Chondrocyte (in vitro differentiated cells): ENCODE results near the gene MRPS2. TPM values are rescaled to one million over a fixed set of nuclear protein-coding genes. Genes with fewer than 3 reads are reported as not detected.
"Not testable (repeated sequence)": the region's sequence is repeated elsewhere in the genome, so short reads cannot be mapped to it uniquely, and the experiment has no call there.

Experiments used
- DNase-seq: peaks from one replicate; pipeline ENCODE4 v3.0.0; 2021; ENCODE audit warnings: mixed read lengths, low spot score
- H3K27ac Mint-ChIP-seq: one replicate; pipeline ENCODE4 v1.8.0; 2021; ENCODE audit warnings: mild to moderate bottlenecking, moderate library complexity, mixed read lengths; ENCODE audit not compliant: unreplicated experiment
- H3K27me3 Mint-ChIP-seq: 2 replicates; pipeline ENCODE4 v1.8.0; 2021; ENCODE audit warnings: low read depth, mixed read lengths
- H3K36me3 Mint-ChIP-seq: 2 replicates; pipeline ENCODE4 v1.8.0; 2021; ENCODE audit warnings: low read depth, mixed read lengths
- H3K4me1 Mint-ChIP-seq: 2 replicates; pipeline ENCODE4 v1.8.0; 2021; ENCODE audit warnings: low read depth, mild to moderate bottlenecking, mixed read lengths
- H3K4me3 Mint-ChIP-seq: one replicate; pipeline ENCODE4 v1.8.0; 2021; ENCODE audit warnings: mild to moderate bottlenecking, moderate library complexity, mixed read lengths; ENCODE audit not compliant: unreplicated experiment
- H3K9me3 Mint-ChIP-seq: 2 replicates; pipeline ENCODE4 v1.8.0; 2021; ENCODE audit warnings: low read depth, mixed read lengths
- total RNA-seq: library from RNA; stranded (reverse); gene quantifications from 3 replicates; pipeline ENCODE4 v1.2.1, GENCODE V29; 2021
- TF ChIP-seq, protein P1 (sequence below): fragments of 200-600 bp; sonication (generic); IDR thresholded peaks from 2 replicates; pipeline ENCODE4 v1.5.0; 2021; ENCODE audit warnings: antibody characterized with exemption, mild to moderate bottlenecking, moderate library complexity

Gene MRPS2
- total RNA-seq, 1 donor from 2014 or later: 24.4 TPM

DNA sequence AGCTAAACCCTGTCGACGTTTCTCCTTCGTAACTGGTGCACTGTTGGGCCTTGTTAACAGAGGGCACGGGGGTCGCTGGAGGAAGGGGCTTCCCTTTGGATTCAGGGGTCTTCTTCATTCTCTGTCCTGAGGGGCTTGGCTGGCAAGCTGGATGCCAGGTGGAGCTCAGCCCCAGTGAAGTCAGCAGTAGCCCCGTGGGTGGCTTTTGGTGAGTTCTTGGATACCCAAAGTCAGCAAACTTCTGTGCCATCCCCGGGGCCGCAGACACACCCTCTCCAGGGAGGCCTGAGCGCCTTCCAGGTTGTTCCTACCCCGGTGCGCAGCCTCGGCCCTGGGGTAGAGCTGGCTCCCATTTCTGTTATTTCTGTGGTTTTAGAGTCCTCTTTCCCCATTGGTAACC, 33.2 kb downstream of the MRPS2 start:
- H3K9me3 Mint-ChIP-seq: peaks cover 7% of the 10 kb centered on the region
- peak overlapping the region; percentile 73 for H3K27ac Mint-ChIP-seq
- no peak for DNase-seq
- TF ChIP-seq, protein P1, sequence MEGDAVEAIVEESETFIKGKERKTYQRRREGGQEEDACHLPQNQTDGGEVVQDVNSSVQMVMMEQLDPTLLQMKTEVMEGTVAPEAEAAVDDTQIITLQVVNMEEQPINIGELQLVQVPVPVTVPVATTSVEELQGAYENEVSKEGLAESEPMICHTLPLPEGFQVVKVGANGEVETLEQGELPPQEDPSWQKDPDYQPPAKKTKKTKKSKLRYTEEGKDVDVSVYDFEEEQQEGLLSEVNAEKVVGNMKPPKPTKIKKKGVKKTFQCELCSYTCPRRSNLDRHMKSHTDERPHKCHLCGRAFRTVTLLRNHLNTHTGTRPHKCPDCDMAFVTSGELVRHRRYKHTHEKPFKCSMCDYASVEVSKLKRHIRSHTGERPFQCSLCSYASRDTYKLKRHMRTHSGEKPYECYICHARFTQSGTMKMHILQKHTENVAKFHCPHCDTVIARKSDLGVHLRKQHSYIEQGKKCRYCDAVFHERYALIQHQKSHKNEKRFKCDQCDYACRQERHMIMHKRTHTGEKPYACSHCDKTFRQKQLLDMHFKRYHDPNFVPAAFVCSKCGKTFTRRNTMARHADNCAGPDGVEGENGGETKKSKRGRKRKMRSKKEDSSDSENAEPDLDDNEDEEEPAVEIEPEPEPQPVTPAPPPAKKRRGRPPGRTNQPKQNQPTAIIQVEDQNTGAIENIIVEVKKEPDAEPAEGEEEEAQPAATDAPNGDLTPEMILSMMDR: no peak
- H3K4me1 Mint-ChIP-seq: peaks cover 35% of the 10 kb centered on the region
- H3K36me3 Mint-ChIP-seq: no peaks in the 10 kb centered on the region
- no peak overlapping the region for H3K4me3 Mint-ChIP-seq
- H3K27me3 Mint-ChIP-seq: peaks cover 10% of the 10 kb centered on the region

DNA sequence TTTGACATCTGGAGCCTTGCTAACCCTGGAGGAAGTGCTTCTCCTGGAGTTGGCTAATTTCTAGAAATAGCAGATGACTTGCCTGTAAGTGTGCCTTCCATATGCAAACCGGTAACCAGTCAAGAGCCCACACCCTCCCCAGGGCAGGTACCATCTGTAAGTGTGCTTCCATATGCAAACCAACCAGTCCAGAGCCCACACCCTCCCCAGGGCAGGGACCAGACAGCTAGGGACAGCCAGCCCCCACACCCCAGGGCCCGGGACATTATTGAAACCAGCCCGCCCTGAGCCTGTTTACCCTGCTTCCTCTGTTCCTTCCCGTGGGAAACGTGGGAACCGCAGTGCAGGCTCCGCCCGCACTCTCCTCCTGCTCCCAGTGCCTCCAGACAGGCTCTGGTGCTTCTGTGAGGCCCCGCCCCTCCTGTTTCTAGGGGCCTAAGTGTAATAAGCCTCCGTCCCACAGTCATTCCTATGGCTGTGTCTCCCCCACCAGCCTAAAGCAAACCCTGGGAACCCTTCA, 33.8 kb downstream of the MRPS2 start:
- H3K36me3 Mint-ChIP-seq, H3K9me3 Mint-ChIP-seq: not testable (repeated sequence)
- peak overlapping the region; percentile 73 for H3K27ac Mint-ChIP-seq

DNA sequence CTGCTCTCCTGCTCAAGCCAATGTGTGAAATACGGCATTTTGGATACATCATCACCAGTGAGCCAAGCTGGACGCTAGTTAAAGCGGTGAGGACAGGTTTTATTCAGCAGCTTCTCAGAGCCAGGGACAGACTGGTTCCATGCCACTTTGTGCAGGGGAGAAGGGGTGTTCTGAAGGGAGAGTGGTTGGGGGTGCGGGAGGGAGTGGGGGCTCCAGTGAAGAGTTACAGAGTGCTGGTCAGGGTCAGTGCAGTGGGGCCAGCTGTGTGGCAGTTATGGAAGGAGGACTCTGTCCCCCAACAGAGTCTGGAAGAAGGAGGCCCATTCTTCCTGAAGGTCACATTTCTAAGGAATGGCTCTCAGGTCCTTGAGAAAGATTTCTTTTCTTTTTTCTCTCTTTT, 34.3 kb downstream of the MRPS2 start:
- Mint-ChIP-seq H3K27me3 (peaks cover 20% of the 10 kb centered on the region), H3K27ac (peak overlapping the region; percentile 73), H3K4me1 (peaks cover 35% of the 10 kb centered on the region)

More for the DNA sequence above, 33.8 kb downstream of the MRPS2 start:
- H3K27me3 Mint-ChIP-seq: peaks cover 16% of the 10 kb centered on the region
- not testable (repeated sequence) for DNase-seq
- H3K4me1 Mint-ChIP-seq: peaks cover 35% of the 10 kb centered on the region
- peak overlapping the region; percentile 25 for H3K4me3 Mint-ChIP-seq

DNA sequence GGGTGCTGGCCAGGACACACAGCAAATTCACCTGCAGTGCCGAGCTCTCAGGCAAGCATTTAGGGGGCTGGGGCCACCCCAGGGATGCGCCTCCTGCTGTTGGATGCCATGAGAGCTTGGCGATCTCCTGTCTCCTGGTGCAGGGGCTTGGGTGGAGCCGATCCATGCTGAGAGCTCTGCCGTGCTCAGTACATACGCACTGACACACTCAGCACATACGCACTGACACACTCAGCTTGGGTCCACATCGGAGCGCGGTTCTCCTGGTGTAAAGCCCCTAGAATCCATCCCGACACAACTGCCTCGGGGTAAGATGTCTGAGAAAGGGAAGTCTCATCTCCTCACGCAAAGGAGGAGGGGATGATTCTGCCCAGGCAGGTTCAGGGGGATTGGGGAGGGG, 35.1 kb downstream of the MRPS2 start:
- DNase-seq, H3K36me3 Mint-ChIP-seq, H3K9me3 Mint-ChIP-seq: not testable (repeated sequence)
- Mint-ChIP-seq H3K4me1 (peaks cover 35% of the 10 kb centered on the region), H3K4me3 (peak overlapping the region; percentile 41), H3K27me3 (peaks cover 23% of the 10 kb centered on the region), H3K27ac (peak overlapping the region; percentile 86)

More for the DNA sequence above, 34.3 kb downstream of the MRPS2 start:
- H3K4me3 Mint-ChIP-seq: peak overlapping the region; percentile 25
- not testable (repeated sequence) for H3K36me3 Mint-ChIP-seq, DNase-seq, H3K9me3 Mint-ChIP-seq

DNA sequence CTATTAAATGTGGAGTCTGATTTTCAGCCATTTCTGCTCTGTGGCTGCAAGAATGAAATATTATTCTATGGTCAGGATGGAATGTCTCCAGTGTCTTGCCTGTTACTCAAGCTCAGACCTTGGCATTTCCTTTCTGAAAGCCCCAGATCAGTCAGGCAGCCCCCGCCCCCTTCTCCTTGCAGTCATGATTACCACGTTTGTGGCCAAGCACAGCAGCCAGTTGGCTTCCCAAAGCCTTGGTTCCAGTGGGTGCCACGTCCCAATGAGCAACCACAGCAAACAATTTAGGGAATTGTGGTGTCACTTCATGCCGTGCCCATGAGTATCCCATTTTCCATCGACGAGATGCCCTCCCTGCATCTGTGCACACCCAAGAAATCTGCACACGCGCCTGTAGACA, 35.7 kb downstream of the MRPS2 start:
- peaks cover 2% of the 10 kb centered on the region for H3K36me3 Mint-ChIP-seq
- H3K9me3 Mint-ChIP-seq: peaks cover 3% of the 10 kb centered on the region
- H3K4me3 Mint-ChIP-seq: peak overlapping the region; percentile 25
- peaks cover 26% of the 10 kb centered on the region for H3K27me3 Mint-ChIP-seq
- H3K4me1 Mint-ChIP-seq: peaks cover 35% of the 10 kb centered on the region
- peak overlapping the region; percentile 86 for H3K27ac Mint-ChIP-seq
- TF ChIP-seq, protein P1: no peak
- DNase-seq: no peak

DNA sequence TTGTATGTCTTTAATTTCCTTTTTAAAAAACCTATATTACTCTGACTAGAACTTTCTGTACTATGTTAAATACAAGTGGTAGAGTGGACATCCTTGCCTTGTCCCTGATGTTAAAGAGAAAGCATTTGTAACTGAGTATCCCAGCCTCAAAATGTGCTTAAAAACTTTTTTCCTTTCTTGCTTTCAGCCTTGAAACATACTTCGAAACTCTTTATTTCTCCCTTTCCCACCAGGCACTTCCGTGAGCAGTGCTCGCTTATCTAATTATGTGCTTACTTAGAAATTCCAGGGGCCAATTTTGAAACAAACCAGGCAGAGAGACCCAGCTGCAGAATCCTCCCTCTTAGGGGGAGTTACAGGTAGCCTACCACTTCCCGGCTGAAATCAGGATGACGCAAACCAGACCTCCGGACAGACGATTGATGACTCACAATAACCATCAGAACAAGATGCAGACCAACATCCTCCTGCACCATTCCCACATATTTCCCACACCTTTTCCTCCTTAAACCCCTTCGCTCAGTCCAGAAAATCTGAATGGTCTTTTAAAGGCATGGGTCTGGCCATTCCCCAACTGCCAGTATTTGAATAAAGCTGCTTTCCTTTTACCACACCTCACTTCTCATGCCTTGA, 42.9 kb downstream of the MRPS2 start:
- not testable (repeated sequence) for DNase-seq, H3K36me3 Mint-ChIP-seq, H3K4me3 Mint-ChIP-seq

DNA sequence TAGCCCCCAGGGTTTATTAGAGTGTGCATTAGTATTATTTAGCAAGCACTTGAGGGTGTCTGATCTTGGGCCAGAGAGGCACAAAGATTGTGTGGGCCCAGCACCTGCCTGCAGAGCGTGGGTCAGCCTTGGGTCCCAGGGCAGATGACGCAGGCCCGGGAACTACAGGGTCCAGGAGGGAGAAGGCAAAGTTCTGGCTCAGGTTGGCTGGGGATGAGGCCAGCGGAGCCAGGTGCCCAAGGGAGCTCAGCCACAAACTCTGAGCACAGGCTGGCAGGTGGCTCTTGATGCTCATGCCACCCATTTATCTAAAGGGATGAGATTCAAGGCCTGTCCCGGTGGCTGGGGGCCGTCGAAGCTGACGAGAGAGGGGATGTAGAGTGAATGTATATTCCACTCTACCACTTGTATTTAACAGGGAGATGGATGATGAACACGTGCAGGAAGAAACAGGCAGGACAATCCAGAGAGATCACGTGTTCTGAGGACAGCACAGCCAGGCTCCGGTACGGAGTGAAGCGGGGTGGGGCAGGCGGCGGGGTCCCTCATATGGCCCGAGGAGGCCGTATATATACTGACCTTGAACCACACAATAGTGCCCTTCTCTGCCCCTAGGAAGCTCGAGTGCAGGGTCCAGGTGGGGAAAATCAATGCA, 44.6 kb downstream of the MRPS2 start:
- DNase-seq: no peak
- Mint-ChIP-seq H3K4me3 (no peak overlapping the region), H3K27me3 (peaks cover 25% of the 10 kb centered on the region), H3K9me3 (peaks cover 9% of the 10 kb centered on the region), H3K4me1 (peaks cover 5% of the 10 kb centered on the region), H3K27ac (no peak overlapping the region), H3K36me3 (peaks cover 5% of the 10 kb centered on the region)
- TF ChIP-seq, protein P1: no peak

More for the DNA sequence above, 42.9 kb downstream of the MRPS2 start:
- H3K4me1 Mint-ChIP-seq, H3K9me3 Mint-ChIP-seq: not testable (repeated sequence)
- peak overlapping the region; percentile 51 for H3K27ac Mint-ChIP-seq
- H3K27me3 Mint-ChIP-seq: peaks cover 41% of the 10 kb centered on the region

DNA sequence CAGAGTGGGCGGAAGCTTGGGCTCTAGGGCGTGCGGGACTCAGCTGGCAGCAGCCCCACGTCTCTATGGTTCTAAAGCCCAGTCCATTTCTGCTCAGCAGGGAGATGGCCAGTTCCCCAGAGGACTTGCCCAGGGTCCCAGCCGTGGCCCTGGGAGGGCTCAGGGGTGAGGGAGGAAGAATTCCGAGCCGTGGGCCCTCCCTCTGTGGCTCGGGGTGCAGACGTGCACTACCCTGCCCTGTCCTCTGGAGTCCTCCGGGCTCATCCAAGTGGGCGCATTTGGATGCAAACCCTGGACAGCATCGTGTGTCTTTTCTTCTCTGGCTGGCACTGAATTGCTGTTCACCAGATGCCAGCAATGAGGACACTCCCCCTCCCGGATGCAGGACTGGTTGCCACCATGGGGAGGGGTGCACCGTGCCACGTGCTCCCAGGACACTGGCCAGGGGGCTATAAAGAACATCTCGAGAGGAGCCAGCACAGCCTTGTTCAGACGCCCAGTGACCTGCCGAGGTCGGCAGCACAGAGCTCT, 45.2 kb downstream of the MRPS2 start, which contains the start of gene OBP2A:
Gene OBP2A (plus strand): TSS at position 481 of the 531 bp plus-strand sequence. CDS start 55 bp downstream, outside the sequence.
- H3K4me3 Mint-ChIP-seq, H3K36me3 Mint-ChIP-seq, H3K4me1 Mint-ChIP-seq, H3K9me3 Mint-ChIP-seq, DNase-seq, H3K27ac Mint-ChIP-seq: not testable (repeated sequence)
- H3K27me3 Mint-ChIP-seq: peaks cover 22% of the 10 kb centered on the region

DNA sequence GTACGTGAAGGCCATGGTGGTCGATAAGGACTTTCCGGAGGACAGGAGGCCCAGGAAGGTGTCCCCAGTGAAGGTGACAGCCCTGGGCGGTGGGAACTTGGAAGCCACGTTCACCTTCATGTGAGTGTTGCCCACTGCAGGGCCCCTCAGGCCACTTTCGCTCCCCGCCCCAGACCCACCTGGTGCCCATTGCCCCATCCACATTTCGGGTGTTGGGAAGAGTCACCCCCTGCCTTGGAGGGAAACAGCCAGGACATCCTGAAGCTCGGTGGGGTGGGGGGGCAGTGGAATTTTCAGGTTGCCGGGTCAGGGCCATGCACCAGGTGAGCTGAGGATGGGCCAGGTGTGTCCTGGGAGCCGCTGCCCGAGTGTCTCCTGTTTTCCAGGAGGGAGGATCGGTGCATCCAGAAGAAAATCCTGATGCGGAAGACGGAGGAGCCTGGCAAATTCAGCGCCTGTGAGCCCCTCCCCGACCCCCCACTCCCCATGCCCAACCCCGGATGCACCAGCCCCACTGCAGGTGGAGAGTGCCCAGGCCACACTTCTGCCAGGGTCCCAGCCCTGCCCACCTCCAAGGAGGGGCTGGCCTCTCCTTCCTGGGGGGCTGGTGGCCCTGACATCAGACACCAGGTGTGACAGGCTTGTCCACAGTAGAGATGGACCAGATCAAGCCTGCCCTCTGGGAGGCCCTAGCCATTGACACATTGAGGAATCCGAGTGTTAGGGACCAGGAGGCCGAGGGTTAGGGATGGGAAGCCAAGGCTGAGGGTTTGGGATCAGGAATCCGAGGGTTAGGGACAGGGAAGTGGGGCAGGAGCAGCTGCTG, 46.5 kb downstream of the MRPS2 start:
- not testable (repeated sequence) for H3K27ac Mint-ChIP-seq, DNase-seq, H3K36me3 Mint-ChIP-seq, H3K4me1 Mint-ChIP-seq, H3K9me3 Mint-ChIP-seq, H3K4me3 Mint-ChIP-seq
- H3K27me3 Mint-ChIP-seq: peaks cover 18% of the 10 kb centered on the region
